SU-DHL-6 (cell line): ENCODE measurements around the gene EZR.

Source experiments
- CTCF ChIP-seq: fragments of 200-600 bp; sonication (generic); IDR thresholded peaks from one replicate; pipeline ENCODE4 v1.5.1; 2017; ENCODE audit warnings: antibody characterized with exemption, mild to moderate bottlenecking, low read length, moderate library complexity; ENCODE audit not compliant: insufficient read depth, poor library complexity, severe bottlenecking
- EZH2phosphoT487 ChIP-seq: fragments of 200-600 bp; sonication (generic), shearing (Covaris generic); conservative IDR thresholded peaks from 2 replicates; pipeline ENCODE4 v1.6.1; 2018; ENCODE audit warnings: mild to moderate bottlenecking, antibody characterized with exemption, low read length, moderate library complexity, mixed read lengths

- TF ChIP-seq EZH2phosphoT487 (no peak), CTCF (no peak)
Measured at GRCh38 chr6:158813032-158813431, 6.1 kb downstream of the EZR start.
